Activated CD4-positive, alpha-beta T cell treated with anti-CD3 and anti-CD28 coated beads, Interleukin-2, Interleukin-4, amounts not matched to agents 100 ng/mL and 50 ng/mL, durations not matched to agents 16 hours and 8 hours (primary cell): ENCODE results near the gene SLC28A1.
"Not testable (repeated sequence)": the region's sequence is repeated elsewhere in the genome, so short reads cannot be mapped to it uniquely, and the experiment has no call there.

Source experiments
- DNase-seq: peaks from one replicate; pipeline ENCODE4 v3.0.0-alpha.2; 2020; ENCODE audit warnings: low spot score

The SLC28A1 gene

GRCh38 chr15:84862214-84862975 lies 22.1 kb upstream of the SLC28A1 start:
- DNase-seq, result no peak

DNA sequence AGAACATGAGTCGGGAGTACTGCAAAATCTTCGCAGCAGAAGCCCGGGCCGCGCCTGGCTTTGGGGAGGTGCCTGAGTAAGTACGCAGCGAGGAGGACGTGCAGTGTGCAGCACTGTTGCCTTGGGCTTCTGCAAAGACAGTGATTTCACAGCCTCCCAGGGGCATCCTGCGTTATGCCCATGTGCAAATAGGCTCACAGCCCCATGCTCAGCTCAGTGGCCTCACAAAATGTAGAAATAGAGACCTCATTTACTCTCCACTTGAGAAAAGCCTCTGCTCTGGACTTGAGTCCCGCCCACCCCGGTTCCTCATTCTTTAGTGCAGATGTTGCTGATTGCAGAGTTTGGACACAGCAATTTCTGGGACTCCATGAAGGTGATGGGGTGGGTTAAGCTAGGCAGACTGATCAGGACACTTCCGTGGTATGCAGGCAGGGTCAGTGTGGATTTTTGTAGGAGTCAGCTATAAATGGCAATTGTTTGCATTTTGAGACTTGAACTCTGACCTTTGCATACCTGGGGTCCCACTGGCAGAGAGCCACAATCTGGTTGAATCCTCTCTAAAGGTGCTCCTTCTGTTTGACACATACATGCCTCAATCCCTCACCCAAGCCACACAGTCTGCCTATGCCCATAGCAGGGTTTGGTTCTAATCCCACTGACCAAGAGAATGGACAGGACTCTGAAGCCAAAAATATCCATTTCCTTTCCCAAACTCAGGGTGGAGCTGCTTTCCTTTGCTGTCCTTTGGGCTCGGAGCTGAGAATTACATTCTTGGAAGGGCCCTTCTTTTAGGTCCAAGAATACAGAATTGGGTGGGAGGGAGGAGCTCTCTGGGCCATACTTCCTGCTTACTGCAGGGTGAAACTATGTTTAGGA lies 20.7 kb upstream of the SLC28A1 start:
- no peak for DNase-seq

GRCh38 chr15:84864444-84864795 lies 20.0 kb upstream of the SLC28A1 start:
- DNase-seq, result no peak

DNA sequence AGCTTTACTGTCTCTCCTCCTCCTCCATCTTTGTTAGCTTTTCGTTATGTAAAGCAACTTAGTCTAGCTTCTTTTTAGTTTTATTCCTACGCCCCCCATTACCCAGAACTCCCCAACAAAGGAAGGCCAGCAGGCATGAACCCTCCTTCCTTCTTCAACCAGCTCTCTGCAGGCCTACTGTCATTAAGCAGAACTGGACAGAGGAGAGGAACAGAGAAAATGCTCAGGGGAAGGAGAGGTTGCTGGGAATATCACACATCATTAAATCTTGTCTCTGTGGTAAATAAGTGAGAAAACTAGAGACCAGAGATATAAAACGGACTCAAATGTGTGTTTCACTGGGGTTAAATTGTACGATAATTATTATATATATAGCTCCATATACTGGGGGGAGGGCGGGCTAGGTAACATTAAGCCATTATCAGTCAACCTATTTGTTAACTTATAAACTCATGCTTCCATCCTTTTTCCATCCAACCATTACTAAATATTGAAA lies 19.3 kb upstream of the SLC28A1 start:
- DNase-seq, result no peak

GRCh38 chr15:84868037-84868880 lies 16.2 kb upstream of the SLC28A1 start:
- DNase-seq, result no peak

DNA sequence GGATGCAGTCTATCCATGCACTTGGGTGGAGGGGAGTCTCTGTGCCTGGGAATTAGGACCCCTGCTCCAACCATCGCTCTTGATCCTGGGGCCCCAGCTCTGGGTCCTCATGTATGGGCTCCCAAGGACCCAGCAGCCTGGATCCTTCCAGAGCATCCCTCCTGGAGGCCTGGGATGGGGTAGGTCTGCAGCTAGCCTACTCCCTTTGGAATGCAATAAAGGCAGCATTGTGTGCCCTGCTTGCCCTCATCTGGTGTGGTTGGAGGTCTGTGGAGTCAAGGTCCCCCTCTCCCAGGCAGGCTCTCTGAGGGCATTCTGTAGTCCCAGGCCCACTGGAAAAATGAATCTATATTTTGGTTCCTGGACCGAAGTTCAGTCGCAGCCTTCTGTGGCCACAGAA lies 15.0 kb upstream of the SLC28A1 start:
- no peak for DNase-seq

- no peak for DNase-seq
Observed at GRCh38 chr15:84871428-84871985, 13.0 kb upstream of the SLC28A1 start.

DNA sequence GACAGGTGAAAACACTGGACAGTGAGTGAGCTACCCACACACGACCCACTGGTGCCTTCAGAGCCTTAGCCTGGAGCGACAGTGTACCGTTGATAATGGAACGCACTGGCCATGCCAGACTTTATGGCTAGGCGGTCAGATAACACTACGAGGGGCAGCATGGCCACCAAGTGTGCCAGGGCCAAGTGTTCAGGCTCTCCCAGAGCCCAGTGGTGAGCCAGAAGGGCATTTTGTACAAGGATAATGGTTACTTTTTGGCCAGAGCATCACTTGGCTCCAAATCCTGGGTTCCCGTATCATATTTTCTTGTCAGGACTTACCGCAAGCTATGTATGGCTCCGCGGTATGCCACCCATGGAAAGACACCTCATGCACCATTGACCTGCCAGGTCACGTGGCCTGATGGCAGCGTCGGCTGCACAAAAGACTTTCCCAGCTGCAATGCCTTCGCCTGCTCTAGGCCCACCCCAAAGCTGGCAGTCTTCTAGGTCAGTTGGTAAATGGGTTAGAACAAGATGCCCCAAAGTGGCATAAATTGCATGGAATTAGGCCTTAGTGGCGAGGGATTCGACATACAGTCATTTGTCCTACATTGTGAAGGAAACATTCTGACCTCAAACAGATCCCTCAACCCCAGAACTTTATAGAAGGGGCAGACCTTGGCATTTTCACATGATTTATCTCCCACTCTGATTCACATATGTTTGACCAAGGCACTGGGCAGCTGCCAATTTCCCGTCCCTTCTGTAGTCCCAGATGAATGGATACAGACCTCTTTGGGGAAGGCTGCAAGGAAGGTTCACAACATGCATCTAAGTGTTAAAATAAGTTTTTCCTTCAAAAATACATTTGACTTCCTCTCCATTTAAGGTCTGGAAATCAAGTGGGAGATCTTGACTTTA lies 12.2 kb upstream of the SLC28A1 start:
- DNase-seq, result no peak

GRCh38 chr15:84873997-84874396 lies 10.5 kb upstream of the SLC28A1 start:
- DNase-seq, result no peak

DNA sequence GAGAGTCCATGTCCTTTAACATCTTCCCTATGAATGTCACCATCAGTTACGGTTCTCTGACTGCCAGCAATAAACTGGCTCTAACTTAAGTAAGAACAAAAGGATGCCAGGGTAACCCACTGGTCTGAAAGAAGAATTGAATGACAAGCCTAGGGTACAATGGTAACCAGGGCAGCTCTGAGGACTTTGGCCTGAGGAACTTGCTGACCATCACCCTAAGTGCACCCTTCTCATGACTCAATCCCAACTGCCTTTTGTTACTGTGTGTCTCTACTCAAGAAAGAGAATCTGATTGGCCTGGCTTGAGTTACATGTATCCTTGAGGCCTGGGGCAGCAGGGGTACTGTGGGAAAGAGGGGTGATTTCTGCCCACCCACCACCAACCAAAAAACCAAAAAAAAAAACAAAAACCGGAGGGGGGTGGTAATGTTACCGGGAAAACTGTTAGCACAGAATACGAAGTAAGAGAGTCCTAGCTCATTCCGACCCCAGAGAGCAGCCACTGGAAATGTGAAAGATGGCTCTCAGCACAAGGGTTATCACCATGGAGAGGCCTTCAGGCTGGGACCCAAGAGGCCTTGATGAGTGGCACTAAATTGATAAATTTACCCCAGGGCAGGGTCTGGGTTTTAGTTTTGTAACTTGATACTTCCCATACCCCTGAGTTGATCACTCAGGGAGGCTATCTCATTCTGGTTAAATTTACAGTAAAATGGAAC lies 9.3 kb upstream of the SLC28A1 start:
- DNase-seq, result no peak

- DNase-seq, result no peak
Observed at GRCh38 chr15:84876269-84876668, 8.2 kb upstream of the SLC28A1 start.

DNA sequence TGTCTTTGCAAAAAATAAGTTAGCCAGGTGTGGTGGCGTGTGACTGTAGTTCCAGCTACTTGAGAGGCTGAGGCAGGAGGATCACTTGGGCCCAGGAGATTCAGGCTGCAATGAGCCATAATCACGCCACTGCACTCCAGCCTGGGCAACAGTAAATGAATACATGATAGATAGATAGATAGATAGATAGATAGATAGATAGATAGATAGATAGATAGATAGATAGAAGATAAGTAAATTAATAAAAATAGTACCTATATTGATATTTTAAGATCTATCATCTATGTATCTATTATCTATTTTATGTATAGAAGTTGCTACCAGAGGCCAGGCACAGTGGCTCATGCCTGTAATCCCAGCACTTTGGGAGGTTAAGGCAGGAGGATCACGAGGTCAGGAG lies 6.8 kb upstream of the SLC28A1 start:
- not testable (repeated sequence) for DNase-seq

DNA sequence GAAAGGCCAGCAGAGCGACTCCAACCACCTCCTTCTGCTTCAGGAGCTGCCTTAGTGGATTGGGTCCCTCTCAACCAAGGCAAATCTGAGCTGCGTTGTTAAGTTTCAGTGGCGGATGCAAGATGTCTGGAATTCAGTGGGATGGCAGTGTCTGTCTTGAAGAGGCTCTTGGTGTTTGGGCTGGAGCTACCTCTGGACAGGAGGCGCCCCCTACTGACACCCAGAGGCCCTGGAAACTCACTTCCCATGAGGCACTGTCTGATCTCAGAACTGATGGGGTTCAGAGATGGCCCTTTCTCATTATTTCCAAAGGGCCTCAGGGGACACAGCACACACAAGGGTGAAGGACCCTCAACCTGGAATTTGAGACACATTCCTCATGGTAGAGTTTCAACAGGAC lies 6.0 kb upstream of the SLC28A1 start:
- DNase-seq, result peak; percentile 57

- DNase-seq, result no peak
Observed at GRCh38 chr15:84879088-84879780, 5.2 kb upstream of the SLC28A1 start.

GRCh38 chr15:84880007-84880406 lies 4.5 kb upstream of the SLC28A1 start:
- no peak for DNase-seq

DNA sequence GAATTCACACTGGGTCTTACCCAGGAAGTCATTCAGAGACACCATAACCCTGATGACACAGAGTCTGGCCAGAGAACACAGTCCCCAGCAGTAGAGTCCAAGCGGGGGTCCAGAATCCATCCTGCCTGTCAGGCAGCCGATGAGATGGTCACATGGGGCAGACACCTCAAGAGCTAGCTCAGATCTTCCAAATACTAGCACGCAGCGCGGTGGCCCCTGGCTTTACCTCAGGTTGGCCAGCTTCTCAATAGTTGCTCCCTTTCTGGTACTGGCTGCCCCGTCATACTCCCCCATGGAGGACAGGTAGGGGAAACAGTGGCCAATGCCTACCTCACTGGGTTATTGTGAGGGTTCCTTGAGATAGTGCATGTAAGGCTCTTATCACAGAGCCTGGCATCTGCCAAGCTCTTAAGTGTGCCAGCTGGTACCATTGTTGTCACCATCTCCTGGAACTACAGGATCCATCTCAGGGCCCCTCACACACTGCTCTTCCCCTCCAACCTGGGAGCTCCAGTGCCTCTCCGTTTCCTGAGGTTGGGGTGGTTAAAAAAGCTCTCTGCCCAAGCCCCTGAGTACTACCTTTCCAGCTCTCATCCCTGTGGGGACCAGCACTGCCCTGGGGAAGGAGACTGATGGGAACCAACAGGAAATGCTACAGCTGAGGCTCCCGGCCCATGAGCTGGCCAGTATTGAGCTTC lies 3.5 kb upstream of the SLC28A1 start:
- DNase-seq, result no peak

GRCh38 chr15:84881520-84881830 lies 3.0 kb upstream of the SLC28A1 start:
- no peak for DNase-seq

GRCh38 chr15:84883466-84883865 lies 996 bp upstream of the SLC28A1 start:
- DNase-seq, result no peak

- DNase-seq, result no peak
Observed at GRCh38 chr15:84885801-84886200, 1.3 kb downstream of the SLC28A1 start.
